Activated CD4-positive, alpha-beta memory T cell treated with anti-CD3 and anti-CD28 coated beads for 36 hours (primary cell): Measurements from ENCODE around the gene PNPLA6. TPM values are rescaled to one million over a fixed set of nuclear protein-coding genes. Genes with fewer than 3 reads are reported as not detected.

Experiments used
- CTCF ChIA-PET: fragments of 350-600 bp; sonication (Branson Sonifier 250); formaldehyde crosslinking; loops from one replicate; lab custom pipeline; 2021; ENCODE audit warnings: antibody characterized with exemption, inconsistent platforms; lab: Charles Lee
- POLR2A ChIA-PET: fragments of 350-600 bp; sonication (Branson Sonifier 250); formaldehyde crosslinking; loops from one replicate; lab custom pipeline; 2021; ENCODE audit warnings: antibody characterized with exemption; lab: Charles Lee
- DNase-seq: peaks from one replicate; pipeline ENCODE4 v3.0.0-alpha.2; 2020
- H3K27ac Mint-ChIP-seq: one replicate; pipeline ENCODE4 v1.8.0; 2021; ENCODE audit warnings: mixed read lengths
- H3K27me3 Mint-ChIP-seq: one replicate; pipeline ENCODE4 v1.8.0; 2021; ENCODE audit warnings: mixed read lengths
- H3K36me3 Mint-ChIP-seq: one replicate; pipeline ENCODE4 v1.8.0; 2021; ENCODE audit warnings: mixed read lengths
- H3K4me1 Mint-ChIP-seq: one replicate; pipeline ENCODE4 v1.8.0; 2021; ENCODE audit warnings: low read depth, mixed read lengths
- H3K4me3 Mint-ChIP-seq: one replicate; pipeline ENCODE4 v1.8.0; 2021; ENCODE audit warnings: mild to moderate bottlenecking, mixed read lengths
- H3K9me3 Mint-ChIP-seq: one replicate; pipeline ENCODE4 v1.8.0; 2021; ENCODE audit warnings: mixed read lengths
- intact Hi-C: fragments of 100-400 bp; cut with micrococcal nuclease; formaldehyde crosslinking; loops from one replicate; pipeline ENCODE4 v1.15.1; 2023
- total RNA-seq, 2 experiments: library from RNA; stranded (reverse); gene quantifications; one replicate each; pipeline ENCODE4 v1.2.3, GENCODE V29; 2021

PNPLA6 gene
- total RNA-seq, 2 experiments from 2014 or later, result 106 to 121 TPM

DNA sequence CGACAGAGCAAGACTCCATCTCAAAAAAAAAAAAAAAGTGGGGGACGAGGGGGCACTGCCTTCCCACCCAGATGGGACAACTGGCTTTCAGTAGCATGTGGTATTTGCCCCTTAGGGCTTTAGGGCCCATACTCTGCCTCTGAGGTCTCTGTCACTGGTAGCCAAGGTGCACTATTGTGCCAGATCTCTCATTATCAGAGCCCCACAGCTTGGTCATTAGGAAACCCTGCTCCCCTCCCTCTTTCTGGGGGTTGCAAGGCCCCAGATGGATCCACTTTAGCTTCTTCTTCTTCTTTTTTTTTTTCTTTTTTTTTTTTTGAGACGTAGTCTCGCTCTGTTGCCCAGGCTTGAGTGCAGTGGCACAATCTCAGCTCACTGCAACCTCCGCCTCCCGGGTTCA lies 30.8 kb upstream of the PNPLA6 start:
- no peaks in the 10 kb centered on the region for H3K36me3 Mint-ChIP-seq
- peaks cover 28% of the 10 kb centered on the region for H3K27me3 Mint-ChIP-seq
- no peak overlapping the region for H3K27ac Mint-ChIP-seq
- intact Hi-C loops, result no loop called here
- DNase-seq, result no peak
- ChIA-PET CTCF (interaction anchor here (1.4 kb wide), 1 partner anchor 64 kb away, joined by 5 read pairs; no protein-coding TSS in a partner anchor), POLR2A (no interaction called here)
- peaks cover 6% of the 10 kb centered on the region for H3K4me1 Mint-ChIP-seq
- no peak overlapping the region for H3K4me3 Mint-ChIP-seq
- no peaks in the 10 kb centered on the region for H3K9me3 Mint-ChIP-seq

DNA sequence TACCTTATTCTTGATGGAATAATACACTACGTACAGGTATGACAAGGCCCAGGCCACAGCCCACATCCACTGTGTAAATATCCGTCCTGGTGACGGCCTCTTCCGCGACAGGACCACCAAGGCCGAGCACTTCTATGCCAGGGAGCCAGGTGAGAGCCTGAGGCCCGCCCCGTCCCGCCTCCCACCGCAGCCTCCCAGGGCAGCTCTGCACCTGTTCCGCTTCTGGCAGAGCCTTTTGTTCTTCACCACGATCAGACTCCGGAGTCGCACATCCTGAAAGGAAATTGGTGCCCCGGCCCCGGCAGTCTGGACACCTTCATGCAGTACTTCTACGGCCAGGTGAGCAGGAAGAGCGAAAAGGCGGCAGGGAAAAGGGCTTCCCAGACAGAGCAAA lies 30.2 kb upstream of the PNPLA6 start:
- Mint-ChIP-seq H3K27me3 (peaks cover 28% of the 10 kb centered on the region), H3K36me3 (no peaks in the 10 kb centered on the region), H3K4me3 (no peak overlapping the region), H3K27ac (no peak overlapping the region), H3K4me1 (peaks cover 6% of the 10 kb centered on the region), H3K9me3 (no peaks in the 10 kb centered on the region)
- intact Hi-C loops, result no loop called here
- no peak for DNase-seq
- CTCF ChIA-PET, result no interaction called here
- POLR2A ChIA-PET, result no interaction called here

DNA sequence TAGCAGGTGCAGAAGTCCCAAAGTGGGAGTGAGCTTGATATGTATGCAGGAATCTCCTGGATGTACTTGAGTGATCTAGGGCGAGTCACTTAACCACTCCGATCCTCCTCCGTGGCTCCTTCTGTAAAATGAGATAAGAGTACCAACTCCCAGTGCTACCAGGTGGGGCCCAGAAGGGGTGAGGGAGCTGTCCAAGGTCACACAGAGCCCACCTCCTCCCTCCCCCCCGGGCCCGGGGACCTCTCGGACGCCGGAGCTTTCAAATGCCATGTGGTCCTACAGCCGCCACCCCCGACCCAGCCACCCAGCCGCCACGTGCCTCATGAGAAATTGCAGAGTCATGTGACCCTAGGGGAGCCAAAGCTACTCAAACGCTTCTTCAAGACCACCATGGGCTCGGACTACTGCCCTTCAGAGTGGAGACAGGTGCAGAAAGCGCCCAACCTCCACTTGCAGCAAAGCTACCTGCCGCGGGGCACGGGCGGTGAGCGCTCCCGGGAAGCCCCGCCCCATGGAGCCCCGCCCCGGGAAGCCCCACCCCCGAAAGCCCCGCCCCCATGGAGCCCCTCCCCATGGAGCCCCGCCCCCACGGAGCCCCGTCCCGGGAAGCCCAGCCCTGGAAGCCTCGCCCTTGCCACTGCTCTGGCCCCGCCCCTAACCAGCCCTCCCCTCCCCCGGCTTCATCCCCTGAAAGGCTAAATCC lies 29.7 kb upstream of the PNPLA6 start:
- Mint-ChIP-seq H3K4me1 (peaks cover 6% of the 10 kb centered on the region), H3K27ac (no peak overlapping the region), H3K36me3 (no peaks in the 10 kb centered on the region), H3K4me3 (no peak overlapping the region), H3K9me3 (no peaks in the 10 kb centered on the region), H3K27me3 (peaks cover 29% of the 10 kb centered on the region)
- intact Hi-C loops, result no loop called here
- DNase-seq, result peak; percentile 51
- ChIA-PET POLR2A (no interaction called here), CTCF (no interaction called here)

DNA sequence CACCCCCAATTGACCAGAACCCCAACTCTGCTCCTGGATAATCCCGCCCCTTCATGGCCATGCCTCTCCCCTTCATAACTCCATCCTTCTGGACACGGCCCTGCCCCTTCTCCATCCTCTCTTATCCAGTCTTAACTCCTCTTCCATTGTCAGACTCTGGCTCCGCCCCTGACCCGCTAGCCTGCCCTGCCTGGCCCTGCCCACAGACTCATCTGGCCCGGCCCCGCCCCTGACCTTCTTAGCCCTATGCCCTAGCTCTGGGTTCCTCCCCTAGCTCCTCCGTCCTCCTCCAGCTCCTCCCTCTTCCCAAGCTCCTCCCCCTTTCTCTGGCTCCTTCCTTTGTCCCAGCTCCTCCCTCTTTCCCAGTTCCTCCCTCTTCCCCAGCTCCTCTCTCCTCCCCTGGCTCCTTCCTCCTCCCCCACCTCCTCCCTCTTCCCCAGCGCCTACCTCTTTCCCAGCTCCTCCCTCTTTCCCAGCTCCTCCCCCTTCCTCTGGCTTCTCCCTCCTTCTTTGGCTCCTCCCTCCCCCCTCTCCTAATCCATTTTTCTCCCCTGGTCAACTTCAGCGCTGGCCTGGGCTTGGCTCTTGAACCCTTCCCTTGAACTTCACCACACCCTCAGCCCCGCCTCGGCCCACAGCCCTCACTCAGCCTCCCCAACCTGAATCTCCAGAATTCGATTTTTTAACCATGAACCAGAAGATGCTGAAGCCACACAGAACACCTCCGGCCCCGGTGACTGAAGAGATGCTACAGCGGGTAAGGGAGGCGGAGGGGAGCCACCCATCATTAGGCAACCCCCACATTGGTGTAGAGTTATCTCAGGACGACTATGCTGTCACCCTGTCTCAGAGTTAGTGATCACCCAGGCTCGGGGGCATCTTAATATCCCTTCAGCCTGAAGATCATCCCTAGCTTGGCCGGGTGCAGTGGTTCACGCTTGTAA lies 28.9 kb upstream of the PNPLA6 start:
- H3K36me3 Mint-ChIP-seq, result no peaks in the 10 kb centered on the region
- no peak overlapping the region for H3K4me3 Mint-ChIP-seq
- peaks cover 6% of the 10 kb centered on the region for H3K4me1 Mint-ChIP-seq
- ChIA-PET CTCF (no interaction called here), POLR2A (no interaction called here)
- peaks cover 27% of the 10 kb centered on the region for H3K27me3 Mint-ChIP-seq
- no peaks in the 10 kb centered on the region for H3K9me3 Mint-ChIP-seq
- H3K27ac Mint-ChIP-seq, result no peak overlapping the region
- intact Hi-C loops, result no loop called here
- DNase-seq, result peak; percentile 72

DNA sequence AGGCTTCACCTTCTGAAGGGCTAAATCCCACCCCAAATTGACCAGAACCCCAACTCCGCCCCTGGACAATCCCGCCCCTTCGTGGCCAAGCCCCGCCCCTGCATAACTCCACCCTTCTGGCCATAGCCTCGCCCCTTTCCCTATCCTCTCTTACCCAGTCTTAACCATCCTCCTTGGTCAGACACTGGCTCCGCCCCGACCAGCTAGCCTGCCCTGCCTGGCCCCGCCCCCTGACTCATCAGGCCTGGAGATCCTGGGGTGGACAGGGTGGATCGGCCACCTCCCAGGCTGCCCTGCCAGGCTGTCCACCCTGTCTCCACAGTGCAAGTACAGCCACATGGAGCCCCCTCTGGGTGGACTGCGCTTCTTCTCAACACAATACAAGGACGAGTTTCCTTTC lies 27.6 kb upstream of the PNPLA6 start:
- H3K27me3 Mint-ChIP-seq, result peaks cover 19% of the 10 kb centered on the region
- intact Hi-C loops, result no loop called here
- DNase-seq, result peak; percentile 47
- POLR2A ChIA-PET, result no interaction called here
- H3K4me1 Mint-ChIP-seq, result peaks cover 6% of the 10 kb centered on the region
- no peaks in the 10 kb centered on the region for H3K9me3 Mint-ChIP-seq
- H3K4me3 Mint-ChIP-seq, result no peak overlapping the region
- H3K36me3 Mint-ChIP-seq, result no peaks in the 10 kb centered on the region
- no peak overlapping the region for H3K27ac Mint-ChIP-seq
- CTCF ChIA-PET, result no interaction called here

DNA sequence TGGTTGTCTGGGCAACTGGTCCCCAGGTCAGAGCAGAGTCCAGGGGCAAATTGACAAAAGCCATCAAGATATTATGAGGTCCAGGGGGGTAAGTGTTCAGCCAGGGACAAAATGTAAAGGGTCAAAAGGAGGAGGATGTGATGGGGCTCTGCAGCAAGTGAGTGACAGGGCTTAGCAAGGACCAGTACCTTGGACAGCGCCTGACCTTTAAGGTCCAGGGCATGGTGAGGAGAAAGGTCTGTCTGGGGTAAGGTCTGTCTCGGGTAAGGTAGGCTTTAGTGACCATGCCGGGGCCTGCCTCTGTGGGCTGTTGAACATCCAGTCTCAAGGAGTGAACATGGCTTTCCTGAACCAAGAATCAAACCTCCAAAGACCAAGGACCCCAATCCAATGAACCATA lies 25.9 kb upstream of the PNPLA6 start:
- ChIA-PET POLR2A (no interaction called here), CTCF (no interaction called here)
- no peak overlapping the region for H3K27ac Mint-ChIP-seq
- peaks cover 6% of the 10 kb centered on the region for H3K4me1 Mint-ChIP-seq
- no peaks in the 10 kb centered on the region for H3K36me3 Mint-ChIP-seq
- H3K4me3 Mint-ChIP-seq, result no peak overlapping the region
- peaks cover 23% of the 10 kb centered on the region for H3K27me3 Mint-ChIP-seq
- peak; percentile 22 for DNase-seq
- H3K9me3 Mint-ChIP-seq, result no peaks in the 10 kb centered on the region
- intact Hi-C loops, result no loop called here

DNA sequence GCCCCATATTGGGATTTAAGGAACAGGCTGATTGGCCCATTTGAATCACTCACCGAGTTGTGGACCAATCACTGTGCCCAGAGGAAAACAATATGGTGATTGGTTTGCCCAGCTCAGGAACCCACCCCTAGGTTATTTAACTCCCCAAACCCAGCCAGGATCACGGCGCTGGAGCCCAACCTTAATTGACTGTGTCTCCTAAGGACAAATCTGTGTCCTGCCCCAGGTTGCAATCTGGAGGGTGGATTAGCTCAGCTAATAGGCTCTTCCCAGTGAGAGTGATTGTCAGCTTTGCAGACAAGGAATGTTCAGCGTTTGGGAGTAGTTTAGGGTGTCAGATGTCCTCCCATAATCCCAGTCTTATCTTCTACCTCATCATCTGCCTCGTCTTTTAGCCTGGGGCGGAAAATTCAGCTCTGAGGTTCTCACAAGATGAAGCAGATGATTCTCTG lies 23.1 kb upstream of the PNPLA6 start:
- CTCF ChIA-PET, result interaction anchor here (1.0 kb wide), 1 partner anchor 9 kb away, joined by 3 read pairs; no protein-coding TSS in a partner anchor
- intact Hi-C loops, result no loop called here
- Mint-ChIP-seq H3K9me3 (no peaks in the 10 kb centered on the region), H3K36me3 (no peaks in the 10 kb centered on the region), H3K27me3 (peaks cover 20% of the 10 kb centered on the region), H3K27ac (no peak overlapping the region), H3K4me3 (no peak overlapping the region), H3K4me1 (peaks cover 7% of the 10 kb centered on the region)
- POLR2A ChIA-PET, result interaction anchor here (1.3 kb wide), 1 partner anchor 10 kb away, joined by 4 read pairs; the partner anchor contains the start of gene MCOLN1
- DNase-seq, result no peak

DNA sequence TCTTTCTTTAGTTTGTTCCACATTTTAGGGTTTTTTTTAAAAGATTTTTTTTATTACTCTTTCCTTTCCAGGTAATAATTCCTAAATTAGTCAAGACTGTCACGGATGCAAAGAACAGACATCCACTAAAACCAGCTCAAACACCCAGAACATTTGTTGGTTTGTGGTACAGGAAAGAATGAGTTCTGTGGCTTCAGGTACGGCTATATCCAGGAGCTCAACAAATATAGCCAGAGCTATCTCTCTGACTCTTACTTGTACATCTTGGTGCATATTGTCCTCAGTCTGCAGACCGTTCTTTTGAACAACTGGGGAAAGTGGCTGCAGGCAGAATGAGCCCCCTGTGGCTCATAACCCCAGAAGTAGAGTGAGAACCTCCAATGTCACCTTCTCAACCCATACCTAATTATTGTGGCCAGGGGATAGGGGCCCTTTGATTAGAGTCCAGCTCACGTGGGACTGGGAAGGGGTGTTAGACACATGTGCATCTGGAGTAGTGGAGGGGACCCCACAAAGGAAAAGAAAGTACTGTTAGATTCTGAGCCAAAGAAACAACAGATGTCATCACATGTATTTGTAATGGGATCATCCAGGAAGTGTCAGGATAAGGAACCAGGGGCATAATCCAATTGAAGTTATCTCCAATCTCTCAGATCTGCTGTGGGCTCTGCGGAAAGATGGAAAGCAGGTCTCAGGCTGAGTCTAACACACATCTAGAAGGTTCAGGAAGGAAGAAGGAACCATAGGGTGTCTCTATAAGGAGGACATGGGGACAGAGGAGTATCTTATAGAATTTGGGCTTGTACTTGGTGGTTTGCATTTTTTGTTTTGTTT lies 21.5 kb upstream of the PNPLA6 start:
- ChIA-PET POLR2A (no interaction called here), CTCF (interaction anchor here (1.0 kb wide), 1 partner anchor 54 kb away, joined by 3 read pairs; no protein-coding TSS in a partner anchor)
- intact Hi-C loops, result no loop called here
- Mint-ChIP-seq H3K27me3 (peaks cover 23% of the 10 kb centered on the region), H3K27ac (no peak overlapping the region), H3K9me3 (no peaks in the 10 kb centered on the region), H3K36me3 (no peaks in the 10 kb centered on the region), H3K4me1 (peaks cover 7% of the 10 kb centered on the region), H3K4me3 (no peak overlapping the region)
- no peak for DNase-seq

DNA sequence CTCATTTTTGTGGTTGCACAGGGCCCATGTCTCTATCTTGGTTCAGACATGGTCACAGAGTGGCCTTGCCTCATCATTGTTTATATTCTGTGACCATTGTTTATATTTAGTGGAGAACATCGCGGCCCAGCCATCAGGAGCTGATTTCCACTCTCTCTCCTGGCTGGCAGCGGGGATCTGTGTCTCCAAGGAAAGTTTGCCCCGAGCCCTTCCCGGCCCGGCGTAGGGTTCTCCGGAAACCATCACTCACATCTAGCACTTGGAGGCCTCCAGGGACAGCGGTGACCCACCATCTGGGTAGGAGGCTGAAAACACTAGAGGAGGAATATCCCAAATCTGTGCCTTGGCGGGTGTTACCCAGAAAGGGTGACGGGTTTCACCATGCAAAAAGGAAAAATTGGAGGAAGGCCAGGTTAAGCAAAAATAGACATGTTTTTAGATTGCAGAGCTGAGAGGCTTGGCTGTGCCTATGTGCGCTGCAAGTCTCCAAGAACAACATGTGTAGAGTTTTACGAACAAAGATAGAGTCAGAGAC lies 20.3 kb upstream of the PNPLA6 start:
- peak overlapping the region; percentile 62 for H3K4me3 Mint-ChIP-seq
- CTCF ChIA-PET, result no interaction called here
- H3K27ac Mint-ChIP-seq, result no peak overlapping the region
- peaks cover 7% of the 10 kb centered on the region for H3K4me1 Mint-ChIP-seq
- no peaks in the 10 kb centered on the region for H3K9me3 Mint-ChIP-seq
- POLR2A ChIA-PET, result no interaction called here
- DNase-seq, result no peak
- no peaks in the 10 kb centered on the region for H3K36me3 Mint-ChIP-seq
- H3K27me3 Mint-ChIP-seq, result peaks cover 17% of the 10 kb centered on the region
- intact Hi-C loops, result no loop called here

DNA sequence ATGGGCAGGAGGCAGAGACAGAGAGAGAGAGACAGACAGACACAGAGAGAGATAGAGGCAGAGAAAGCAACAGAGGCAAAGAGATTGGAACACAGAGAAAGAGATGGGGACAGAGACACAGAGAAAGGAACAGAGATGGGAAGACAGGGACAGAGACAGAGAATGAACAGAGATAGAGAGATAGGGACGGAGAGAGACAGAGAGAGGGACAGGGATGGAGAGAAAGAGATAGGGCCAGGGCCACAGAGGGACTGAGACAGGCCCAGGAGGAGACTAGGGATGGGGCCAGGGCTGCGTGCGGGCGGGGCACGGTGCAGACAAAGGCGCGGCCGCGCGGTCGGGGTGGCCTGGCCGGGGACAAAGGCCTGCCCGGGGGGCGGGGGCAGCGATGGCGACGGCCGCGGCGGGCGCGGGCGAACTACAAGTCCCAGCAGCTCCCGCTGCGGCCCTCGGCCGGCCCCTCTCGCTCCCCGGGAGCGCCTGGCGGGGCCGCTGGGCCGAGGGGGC lies 19.8 kb upstream of the PNPLA6 start, which contains the start of gene ZNF358:
ZNF358 (plus strand) TSS at position 459 of the 507 bp plus-strand sequence. CDS start 3,140 bp downstream, outside the sequence.
- Mint-ChIP-seq H3K27me3 (peaks cover 16% of the 10 kb centered on the region), H3K4me3 (peak within 1 kb of the TSS; percentile 62), H3K27ac (no peak within 1 kb of the TSS), H3K9me3 (no peaks in the 10 kb centered on the region), H3K36me3 (no peaks in the 10 kb centered on the region), H3K4me1 (peaks cover 7% of the 10 kb centered on the region)
- CTCF ChIA-PET, result no interaction called here
- intact Hi-C loops, result no loop called here
- peak; percentile 53 for DNase-seq
- POLR2A ChIA-PET, result no interaction called here

DNA sequence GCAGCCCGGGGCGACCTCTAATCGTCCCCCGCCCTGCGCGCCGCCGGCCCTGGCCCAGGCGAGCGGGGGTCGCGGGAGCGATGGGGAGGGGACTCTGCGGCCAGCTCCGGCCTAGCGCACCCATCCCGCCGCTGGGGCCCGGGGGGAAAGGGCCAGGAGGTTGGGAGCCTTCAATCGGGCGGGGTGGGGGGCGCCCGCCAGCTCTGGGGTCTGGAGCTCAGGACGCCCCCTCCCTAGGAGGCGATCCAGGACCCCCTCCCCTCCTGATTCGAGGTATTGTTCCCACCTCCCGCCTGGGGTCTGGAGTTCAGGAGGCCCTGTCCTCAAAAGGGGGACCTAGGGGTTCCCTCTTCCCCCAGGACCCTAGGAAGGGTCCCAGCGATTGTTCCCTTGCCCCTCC lies 19.2 kb upstream of the PNPLA6 start:
- intact Hi-C loops, result no loop called here
- H3K4me3 Mint-ChIP-seq, result peak overlapping the region; percentile 61
- ChIA-PET CTCF (no interaction called here), POLR2A (no interaction called here)
- DNase-seq, result no peak
- peaks cover 16% of the 10 kb centered on the region for H3K27me3 Mint-ChIP-seq
- H3K27ac Mint-ChIP-seq, result no peak overlapping the region
- H3K9me3 Mint-ChIP-seq, result no peaks in the 10 kb centered on the region
- no peaks in the 10 kb centered on the region for H3K36me3 Mint-ChIP-seq
- peaks cover 7% of the 10 kb centered on the region for H3K4me1 Mint-ChIP-seq
